Astrocyte of the spinal cord (primary cell): Measurements from ENCODE around the gene EFHD2.

Experiments
- DNase-seq: peaks from one replicate; pipeline ENCODE4 v3.0.0; 2011; ENCODE audit warnings: low read depth, low spot score
- H3K4me3 ChIP-seq: 2 replicates; pipeline ENCODE4 v1.5.1; 2011; ENCODE audit warnings: low read depth, mild to moderate bottlenecking, low read length, moderate library complexity
- CTCF ChIP-seq: IDR thresholded peaks from 2 replicates; pipeline ENCODE4 v1.5.1; 2012; ENCODE audit warnings: low read depth, mild to moderate bottlenecking, low read length, inconsistent platforms
- in situ Hi-C: cut with HindIII; loops from 2 replicates; pipeline ENCODE4 v1.10.0; 2017; ENCODE audit warnings: low sequenced_read_pairs

The EFHD2 gene

GRCh38 chr1:15475752-15476314 lies 66.1 kb downstream of the EFHD2 start, which contains the start of gene CELA2B:
Gene CELA2B, plus strand, starts transcription at chr1:15476104. Its CDS starts 22 bp downstream, at chr1:15476126.
- in situ Hi-C loops = no loop called here
- no peak for TF ChIP-seq CTCF
- no peak for DNase-seq
- H3K4me3 ChIP-seq = no peak within 1 kb of the TSS

- TF ChIP-seq CTCF = no peak
- DNase-seq = no peak
- no peak overlapping the region for H3K4me3 ChIP-seq
- in situ Hi-C loops = no loop called here
Observed at GRCh38 chr1:15476927-15477326, 67.2 kb downstream of the EFHD2 start.

- no peak overlapping the region for H3K4me3 ChIP-seq
- TF ChIP-seq CTCF = no peak
- in situ Hi-C loops = no loop called here
- DNase-seq = no peak
Observed at GRCh38 chr1:15477646-15478212, 68.0 kb downstream of the EFHD2 start.
